ENCODE results near the gene AGXT.

DNA sequence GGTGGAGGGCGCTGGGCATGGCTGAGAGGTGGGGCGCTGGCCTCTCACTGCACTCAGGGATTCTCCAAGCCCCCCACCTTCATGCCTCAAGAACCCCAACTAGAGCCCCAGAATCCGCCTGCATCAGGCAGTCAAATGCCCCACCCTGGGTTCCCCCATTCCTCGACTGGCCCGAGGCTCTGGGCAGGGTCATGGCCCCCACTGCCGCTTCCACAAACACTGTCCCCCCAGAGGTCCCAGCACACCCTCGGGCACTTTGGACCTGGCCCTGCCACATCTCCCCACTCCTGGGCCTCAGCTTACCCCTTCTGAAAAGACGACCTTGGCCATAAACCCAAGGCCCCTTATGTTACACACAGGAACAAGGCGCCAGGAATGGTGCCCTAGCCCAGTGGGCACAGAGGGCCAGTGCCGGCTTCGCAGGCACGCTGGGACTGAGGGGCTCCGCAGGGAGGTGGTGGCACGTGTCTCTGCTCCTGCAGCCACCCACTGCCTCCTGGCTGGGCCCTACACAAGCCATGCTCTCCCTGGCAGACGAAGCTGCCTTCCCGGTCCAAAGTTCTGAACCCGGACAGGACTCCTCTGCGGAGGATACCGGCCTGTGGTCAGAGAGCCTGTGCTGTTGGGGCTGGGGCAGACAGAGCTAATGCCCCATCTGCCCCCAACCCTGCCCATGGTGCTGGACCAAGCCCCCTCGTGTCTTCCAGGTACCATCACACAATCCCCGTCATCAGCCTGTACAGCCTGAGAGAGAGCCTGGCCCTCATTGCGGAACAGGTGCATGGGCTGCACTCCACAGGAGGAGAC is 6.8 kb downstream of the AGXT start:
- TF ChIP-seq POLR2A (IDR thresholded peaks at IDR 0.05; ENCODE audit: low read length) (no peak), GATA1 (IDR thresholded peaks at IDR 0.05; ENCODE audit: low read depth, low read length) (no peak)
